Measurements from ENCODE around the gene APRT.
"Not testable (repeated sequence)": the region's sequence is repeated elsewhere in the genome, so short reads cannot be mapped to it uniquely, and the experiment has no call there.

Gene APRT

DNA sequence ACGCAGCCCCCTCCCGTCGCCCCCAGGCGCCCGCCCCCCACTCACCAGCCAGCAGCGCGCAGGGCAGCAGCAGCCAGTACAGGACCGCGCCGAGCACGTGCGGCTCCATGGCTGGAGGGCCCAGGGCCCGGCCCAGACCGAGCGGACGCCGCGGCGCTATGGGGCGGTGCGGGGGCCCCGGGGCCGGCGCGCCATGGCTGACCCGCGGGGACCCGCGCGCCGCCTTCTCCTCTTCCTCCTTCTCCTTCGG lies 26.9 kb downstream of the APRT start:
- DNase-seq = no peak

DNA sequence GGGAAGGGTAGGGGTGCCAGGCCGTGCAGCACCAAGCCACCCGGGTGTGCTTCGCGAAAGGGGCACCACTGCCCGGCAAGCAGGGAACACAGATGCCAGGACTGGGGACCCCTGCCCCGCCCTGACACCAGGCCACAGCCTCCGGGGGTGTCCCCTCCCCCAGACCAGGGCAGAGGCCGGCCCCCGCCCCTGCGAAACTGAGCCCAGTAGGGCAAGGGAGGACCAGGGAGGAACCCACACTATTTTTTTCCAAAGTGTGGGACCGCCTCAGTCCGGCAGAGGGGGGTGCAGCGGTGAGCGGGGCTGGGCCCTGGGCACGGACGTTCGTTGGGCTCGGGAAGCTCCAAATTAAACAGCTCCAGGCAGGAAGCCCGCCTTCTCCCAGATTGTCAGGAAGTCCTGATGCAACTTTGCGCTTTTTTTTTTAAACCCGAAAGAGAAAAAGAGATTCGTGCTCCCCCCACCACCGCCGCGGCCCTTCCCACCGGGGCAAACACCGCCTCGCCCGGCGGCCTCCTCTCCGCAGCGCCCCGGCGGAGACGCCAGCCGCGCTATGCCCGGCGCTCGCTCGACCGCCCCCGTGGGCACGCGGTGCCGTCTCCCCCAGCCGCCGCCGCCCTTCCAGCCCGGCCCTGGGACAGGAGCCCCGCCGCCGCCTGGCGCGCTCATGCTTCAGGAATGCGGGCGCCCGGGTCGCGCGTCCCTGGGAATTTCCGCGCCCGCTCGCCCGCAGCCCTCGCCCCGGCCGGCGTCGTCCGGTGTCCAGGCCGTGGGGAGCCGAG lies 27.5 kb downstream of the APRT start:
- DNase-seq = no peak

- DNase-seq = no peak
Observed at GRCh38 chr16:88783391-88784073, 28.2 kb downstream of the APRT start.

- DNase-seq = no peak
Observed at GRCh38 chr16:88782454-88783390, 29.0 kb downstream of the APRT start.

DNA sequence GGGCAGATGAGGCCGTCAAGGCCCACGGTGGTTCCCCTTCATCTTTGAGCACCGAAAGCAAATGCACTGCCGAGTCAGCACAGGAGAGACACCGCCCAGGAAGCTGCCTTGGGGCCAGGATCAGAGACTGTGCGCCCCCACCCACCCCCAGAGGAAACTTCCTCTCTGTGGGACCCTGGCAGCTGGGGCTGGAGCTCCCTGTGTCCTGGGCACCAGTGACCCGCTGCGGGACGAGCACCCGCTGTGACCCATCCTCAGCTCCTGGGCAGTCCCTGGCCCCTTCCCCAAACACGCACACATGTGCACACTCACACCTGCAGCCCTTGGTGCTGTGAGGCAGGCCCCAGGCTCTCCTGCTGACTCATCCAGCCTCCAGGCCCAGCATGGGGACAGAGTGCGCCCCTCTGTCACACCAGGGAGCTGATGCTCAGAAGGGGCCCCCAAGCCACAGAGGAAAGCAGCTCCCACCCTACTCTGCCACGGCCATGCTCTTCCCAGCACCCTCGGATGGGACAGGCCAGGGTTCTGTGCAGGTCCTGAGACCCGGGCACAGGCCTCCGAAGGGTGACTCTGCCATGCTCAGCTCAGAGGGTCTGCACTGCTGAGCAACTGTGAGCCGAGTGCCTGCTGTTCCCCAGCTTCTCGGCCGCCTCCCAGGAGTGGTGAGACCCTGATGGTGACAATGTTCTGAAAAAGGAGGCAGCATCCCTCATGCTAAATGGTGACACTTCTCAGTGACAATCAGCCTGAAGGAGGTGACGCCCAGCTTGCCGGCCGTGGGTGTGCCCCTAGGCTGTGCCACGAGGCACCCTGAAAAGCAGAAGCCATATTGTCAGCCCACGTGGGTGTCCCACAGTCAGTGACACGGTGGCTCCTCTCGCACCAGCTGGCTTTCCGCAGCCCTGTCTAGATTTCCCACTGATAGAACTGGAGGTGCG lies 30.3 kb downstream of the APRT start:
- DNase-seq = no peak

GRCh38 chr16:88780142-88781062 lies 31.3 kb downstream of the APRT start:
- DNase-seq = no peak

GRCh38 chr16:88779406-88780141 lies 32.2 kb downstream of the APRT start:
- DNase-seq = no peak

DNA sequence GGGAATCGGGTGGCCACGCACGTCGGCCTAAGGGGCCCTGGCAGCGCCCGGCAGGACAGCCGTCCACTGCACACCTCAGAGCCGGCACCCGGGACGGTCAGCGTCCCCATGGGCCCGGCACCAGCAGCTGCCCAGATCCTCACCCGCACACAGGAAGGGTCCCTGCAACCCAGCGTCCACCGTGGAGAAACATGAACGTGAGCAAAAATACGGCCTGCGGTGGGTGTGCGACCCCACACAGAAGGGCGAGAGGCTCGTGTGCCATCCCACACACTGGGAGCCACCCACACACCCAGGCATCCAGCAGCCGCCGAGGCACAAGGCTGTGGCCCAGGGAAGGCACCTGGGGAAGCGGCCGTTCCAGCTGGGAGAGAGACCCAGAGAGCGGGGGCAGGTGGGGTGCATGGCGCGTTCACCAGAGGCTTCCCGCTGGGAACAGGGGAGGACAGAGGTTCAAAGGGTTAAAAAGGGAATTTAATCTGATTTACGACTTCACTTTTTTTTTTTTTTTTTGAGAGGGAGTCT lies 33.1 kb downstream of the APRT start:
- DNase-seq = no peak

- DNase-seq = no peak
Observed at GRCh38 chr16:88778271-88778525, 33.5 kb downstream of the APRT start.

- DNase-seq = no peak
Observed at GRCh38 chr16:88777471-88778270, 34.1 kb downstream of the APRT start.

GRCh38 chr16:88775825-88776224 lies 35.9 kb downstream of the APRT start:
- DNase-seq = no peak

DNA sequence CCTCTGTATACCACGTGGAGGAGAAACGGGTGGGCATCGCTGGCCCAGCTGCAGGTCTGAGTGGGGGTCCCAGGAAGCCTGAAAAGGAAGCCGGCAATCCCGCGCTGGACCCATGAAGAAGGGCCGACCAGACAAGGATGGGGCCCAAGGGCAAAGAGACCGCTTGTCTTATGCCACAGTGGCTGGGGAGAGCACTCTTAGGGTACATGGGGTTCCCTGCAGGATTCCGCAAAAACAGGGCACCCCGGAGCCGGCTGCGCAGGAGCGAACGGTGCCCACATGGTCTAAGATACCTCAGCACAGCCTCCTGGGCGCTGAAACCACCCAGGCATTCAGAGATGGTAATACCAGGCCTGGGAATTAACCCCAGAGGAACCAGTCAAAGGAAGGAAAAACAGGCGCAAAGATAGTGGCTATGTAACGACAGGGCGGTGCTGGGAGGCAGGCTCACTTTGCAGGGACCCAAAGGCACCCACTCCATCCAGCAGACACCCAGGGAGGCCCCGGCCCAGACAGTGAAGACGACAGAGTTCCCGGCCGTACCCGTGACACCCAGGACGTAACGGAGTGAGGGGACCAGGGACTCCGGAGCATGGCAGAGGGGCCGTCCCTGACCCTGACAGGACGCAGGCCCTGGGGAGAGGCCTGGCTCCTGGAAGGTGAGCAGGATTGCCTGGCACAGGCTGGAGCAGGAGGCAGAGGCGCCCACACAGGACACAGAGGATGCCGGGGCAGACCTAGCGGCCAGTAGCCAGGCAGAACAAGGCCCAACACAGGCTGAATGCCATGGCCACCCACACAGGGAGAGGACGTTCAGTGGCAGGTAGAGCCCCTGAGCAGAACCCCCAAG lies 37.0 kb downstream of the APRT start:
- DNase-seq = no peak

GRCh38 chr16:88773812-88774291 lies 37.9 kb downstream of the APRT start:
- no peak for DNase-seq

GRCh38 chr16:88772871-88773811 lies 38.6 kb downstream of the APRT start:
- no peak for DNase-seq

DNA sequence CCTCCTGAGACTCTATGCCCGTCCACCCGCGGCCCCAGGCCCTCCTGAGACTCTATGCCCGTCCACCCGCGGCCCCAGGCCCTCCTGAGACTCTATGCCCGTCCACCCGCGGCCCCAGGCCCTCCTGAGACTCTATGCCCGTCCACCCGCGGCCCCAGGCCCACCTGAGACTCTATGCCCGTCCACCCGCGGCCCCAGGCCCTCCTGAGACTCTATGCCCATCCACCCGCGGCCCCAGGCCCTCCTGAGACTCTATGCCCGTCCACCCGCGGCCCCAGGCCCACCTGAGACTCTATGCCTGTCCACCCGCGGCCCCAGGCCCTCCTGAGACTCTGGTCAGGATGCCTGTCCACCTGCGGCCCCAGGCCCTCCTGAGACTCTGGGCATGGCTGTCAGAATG lies 39.9 kb downstream of the APRT start:
- DNase-seq = not testable (repeated sequence)

DNA sequence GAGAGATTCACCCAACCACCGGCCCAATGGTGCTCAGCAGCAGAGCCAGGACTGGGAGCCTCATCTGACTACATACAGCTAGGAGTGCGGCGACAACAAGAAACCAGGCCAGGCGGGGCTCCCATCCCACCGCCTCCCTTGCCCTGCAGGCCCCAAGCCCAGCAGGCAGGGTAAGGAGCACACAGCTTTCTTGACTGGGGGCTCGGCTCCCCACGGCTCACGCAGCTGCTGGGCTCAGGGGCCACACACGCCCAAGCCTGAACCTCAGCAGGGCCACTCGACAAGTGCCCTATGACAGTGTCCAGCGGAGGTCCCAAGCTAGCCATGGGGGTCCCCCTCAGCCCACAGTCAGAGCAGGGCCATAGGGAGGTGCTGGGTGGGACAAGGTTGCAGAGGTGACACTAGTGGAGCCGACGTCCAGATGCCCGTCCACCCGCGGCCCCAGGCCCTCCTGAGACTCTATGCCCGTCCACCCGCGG lies 40.4 kb downstream of the APRT start:
- no peak for DNase-seq
